Brain pericyte (primary cell): ENCODE results near the gene LRP1B.
"Not testable (repeated sequence)": the region's sequence is repeated elsewhere in the genome, so short reads cannot be mapped to it uniquely, and the experiment has no call there.

Experiments
- DNase-seq: peaks from one replicate; pipeline ENCODE4 v3.0.0-alpha.2; 2012; ENCODE audit warnings: low read depth, low spot score

Gene LRP1B

DNA sequence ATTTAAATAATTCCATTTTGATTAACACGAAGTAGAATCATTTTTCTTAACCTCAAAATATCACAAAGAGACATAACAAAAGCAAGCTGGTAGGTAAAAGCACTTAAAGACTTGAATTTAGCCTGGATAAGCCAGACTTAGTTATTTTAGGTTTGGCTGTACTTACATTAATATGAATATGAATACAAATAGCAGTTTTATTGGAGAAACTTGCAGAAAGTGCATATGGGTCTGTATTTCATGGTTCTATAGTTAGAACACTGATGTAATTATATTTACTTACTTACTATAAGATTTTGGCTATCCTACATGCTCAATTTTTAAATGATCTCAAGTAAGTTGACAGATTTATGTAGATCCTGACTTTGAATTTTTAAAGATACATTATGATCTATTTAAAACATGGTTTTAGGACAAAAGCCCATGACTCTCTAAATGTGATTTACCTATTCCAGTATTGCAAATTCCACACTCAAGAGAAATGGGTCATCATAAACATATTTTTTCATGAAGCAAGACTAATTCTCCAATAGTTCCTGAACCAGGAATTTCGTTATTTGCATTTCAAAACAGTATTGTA lies 1775.2 kb downstream of the LRP1B start:
- no peak for DNase-seq

DNA sequence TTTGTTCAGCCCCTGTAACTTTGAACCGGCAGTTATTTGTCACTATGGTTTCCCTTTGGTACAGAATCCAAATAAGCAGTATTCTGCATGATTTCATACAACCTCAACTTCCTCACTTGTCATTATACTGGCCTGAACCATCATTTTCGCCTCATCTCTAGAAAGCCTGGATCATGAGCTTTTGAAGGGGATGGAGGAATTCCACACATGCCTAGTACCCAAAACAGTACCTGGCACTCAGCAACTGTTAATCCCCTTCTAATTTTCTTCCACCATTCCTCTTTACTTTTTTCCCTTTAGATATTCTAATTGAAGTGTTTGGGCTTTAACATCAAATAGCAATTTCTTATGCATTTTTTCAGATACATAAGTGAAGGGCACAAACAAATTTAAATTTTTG lies 1776.3 kb downstream of the LRP1B start:
- DNase-seq: no peak

DNA sequence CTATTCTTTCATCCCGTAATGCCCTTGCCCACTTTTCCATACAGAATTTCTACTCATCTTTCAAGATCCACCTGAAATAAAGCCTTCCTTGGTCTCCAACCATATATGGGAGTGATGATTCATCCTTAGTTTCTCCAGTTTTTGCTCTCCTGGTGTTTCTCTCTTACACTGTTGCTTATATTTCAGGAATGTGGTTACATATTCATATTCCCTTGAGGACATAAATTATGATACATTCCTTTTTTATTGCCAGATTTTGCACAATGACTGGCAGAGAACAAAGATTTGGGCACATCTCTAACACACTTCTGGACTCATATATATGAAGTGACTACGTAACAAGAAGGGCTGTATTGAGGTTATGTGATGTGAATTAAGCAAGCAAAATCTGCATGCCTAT lies 1777.3 kb downstream of the LRP1B start:
- no peak for DNase-seq

DNA sequence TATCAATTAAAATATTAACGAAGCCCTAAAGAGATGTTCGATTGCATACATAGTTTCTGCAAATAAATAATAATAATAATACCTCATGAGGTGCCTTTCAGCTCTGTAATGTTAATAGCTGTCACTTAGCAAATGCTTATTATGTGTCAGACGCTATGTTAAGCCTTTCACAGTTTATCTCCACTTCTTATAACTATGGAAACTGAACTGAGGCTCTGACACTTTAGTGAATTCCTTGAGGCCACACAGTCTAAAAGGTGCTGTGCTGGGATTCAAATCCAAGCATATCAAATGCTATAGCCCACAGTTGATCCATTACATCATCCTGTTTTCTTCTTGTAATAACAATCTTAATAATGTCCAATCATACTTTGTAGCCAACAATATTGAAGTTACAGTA lies 1779.1 kb downstream of the LRP1B start:
- no peak for DNase-seq

DNA sequence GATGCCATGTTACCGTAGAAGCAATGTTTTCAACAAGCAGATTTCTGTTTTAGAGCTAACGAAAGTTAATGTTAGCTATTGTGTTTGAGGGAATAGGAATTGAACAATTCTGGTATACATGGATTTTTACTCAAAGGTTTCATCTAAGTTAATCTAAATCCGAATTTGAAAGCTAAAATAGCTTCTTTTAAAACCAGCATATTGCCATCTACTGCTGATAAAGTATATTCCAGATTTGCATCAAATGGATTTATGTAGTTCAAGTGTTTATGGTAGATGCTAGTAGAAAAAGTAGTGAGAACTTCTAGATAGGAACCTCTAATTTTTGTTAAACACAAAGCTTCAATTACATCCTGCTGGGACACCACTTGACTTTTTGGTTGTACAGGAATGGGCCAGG lies 1781.1 kb downstream of the LRP1B start:
- DNase-seq: no peak

DNA sequence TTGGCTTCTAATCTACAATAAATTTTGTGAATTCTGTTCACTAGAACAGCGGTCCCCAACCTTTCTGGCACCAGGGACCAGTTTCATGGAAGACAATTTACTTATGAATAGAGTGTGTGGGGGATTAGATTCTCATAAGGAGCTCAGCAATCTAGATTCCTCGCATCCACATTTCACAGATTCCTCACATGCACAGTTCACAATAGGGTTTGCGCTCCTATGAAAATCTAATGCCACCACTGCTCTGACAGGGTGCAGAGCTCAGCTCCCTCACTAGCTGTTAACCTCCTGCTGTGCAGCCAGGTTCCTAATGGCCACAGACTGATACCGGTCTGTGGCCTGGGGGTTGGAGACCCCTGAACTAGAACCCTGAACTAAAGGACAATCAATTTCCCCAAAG lies 1782.0 kb downstream of the LRP1B start:
- no peak for DNase-seq

DNA sequence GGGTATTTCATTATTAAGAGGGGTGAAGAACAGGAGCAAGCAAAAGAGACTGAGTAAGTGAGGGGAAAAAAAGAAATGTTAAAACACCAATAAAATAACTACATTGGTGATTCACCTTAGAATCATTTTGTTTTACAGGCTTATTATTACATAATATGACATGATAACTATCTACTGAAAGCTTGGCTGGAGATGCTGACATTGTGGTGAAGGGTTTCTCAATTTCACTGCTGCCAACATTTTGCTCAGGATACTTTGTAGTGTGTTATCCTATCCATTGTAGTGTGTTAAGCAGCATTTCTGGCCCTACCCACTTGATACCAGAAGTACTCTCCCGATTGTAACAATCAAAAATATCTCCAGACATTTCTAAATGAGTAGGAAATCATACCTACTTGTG lies 1786.0 kb downstream of the LRP1B start:
- DNase-seq: no peak

DNA sequence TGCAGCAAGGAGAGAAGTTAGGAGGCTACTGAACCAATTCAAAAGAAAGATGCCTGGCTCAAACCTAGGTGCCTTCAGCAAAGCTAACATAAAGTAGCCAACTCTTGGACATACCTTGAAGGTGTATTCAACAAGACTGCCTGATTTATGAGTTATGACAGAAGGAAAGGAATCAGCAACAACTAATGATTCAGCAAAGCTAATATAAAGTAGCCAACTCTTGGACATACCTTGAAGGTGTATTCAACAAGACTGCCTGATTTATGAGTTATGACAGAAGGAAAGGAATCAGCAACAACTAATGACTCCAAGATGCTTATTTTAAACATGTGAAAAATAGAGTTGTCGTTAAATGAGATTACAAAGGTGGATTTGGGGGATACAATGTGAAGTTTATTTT lies 1786.5 kb downstream of the LRP1B start:
- DNase-seq: not testable (repeated sequence)

DNA sequence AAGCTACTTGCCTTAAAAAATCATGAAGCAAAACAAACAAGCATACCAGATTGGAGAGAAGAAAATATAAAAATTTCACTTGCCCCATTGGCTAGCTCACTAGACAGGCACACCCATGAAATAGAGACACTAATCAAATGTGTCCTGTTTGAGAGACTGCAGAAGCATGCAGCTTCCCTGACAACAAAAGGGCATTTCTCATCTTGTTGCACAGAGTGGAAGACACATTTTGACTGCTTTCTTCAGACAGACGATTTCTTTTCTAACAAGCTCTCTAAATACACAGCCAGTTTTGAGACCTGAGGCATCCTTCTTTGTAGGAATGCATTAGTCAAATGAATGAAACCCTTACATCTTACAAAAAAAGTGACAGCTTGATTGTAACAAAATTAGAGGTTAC lies 1792.0 kb downstream of the LRP1B start:
- DNase-seq: no peak

DNA sequence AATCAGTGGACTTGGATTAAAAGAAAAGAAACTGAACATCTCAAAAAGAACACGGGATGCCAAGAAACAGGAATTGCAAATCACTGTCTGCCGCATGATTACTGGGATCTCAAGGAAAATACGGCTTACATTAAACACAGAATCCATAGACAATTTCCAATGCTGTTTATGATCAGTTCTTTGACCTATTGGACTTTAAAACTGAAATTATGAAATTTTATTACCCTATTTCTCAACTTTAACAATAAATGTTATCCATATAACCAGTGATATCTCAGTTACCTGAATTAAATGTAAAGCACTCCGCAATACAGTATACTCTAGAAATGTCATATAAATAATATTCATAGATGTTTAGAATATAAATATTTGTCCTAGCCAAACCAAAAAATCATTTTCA lies 1793.8 kb downstream of the LRP1B start:
- DNase-seq: no peak

DNA sequence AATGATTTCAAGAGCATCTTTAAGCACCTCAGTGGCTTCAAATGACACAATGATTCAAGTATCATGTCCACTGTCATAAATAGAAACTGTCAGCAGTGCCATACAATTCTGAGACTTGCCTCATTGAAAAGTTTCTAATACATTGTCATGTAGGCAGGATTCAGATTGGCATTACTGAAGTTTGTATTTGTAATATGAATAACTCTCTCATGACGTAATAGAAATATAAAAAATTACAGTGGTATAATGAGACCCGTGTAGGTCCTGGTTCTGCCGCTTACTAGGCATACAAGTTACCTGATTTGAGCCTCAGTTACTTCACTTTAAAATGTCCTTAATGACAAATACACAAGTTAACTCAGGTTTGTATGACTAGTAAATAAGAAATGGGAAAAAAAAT lies 1814.5 kb downstream of the LRP1B start:
- DNase-seq: no peak

DNA sequence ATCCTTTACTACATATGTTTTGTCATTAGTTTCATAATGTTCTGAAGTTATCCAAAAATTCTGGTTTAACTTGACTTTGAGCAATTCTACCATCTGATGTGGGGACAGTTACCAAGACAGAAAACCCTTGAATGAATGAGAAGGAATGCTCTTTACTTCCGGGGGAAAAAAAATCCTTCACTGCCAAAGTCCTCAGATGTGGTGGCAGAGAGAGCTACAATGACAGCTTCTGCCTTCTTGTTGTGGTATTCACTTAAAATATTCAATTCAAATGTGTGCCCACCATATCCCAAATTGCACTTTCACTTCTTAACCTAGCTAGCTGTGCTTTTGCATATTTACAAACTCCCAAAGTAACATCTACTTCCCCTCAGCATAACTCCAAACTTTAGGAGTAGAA lies 1818.9 kb downstream of the LRP1B start:
- DNase-seq: no peak

DNA sequence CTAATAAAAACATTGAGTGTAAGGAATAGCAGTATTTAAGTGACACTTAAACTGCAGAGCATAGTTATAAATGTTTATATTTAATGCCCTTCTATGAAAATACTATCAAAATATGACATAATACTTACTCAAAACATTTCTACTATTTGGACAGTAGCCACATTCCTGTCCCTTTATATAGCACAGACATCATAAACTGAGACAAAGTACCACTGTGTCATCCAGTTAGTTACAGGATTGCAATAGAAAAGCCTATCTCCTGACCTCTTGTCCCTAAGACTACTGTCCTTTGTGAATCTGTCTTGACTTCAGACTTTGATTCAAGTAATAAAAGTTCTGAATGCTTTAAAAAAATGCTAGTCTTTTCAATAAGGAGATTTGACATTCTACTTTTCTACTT lies 1822.1 kb downstream of the LRP1B start:
- DNase-seq: no peak

DNA sequence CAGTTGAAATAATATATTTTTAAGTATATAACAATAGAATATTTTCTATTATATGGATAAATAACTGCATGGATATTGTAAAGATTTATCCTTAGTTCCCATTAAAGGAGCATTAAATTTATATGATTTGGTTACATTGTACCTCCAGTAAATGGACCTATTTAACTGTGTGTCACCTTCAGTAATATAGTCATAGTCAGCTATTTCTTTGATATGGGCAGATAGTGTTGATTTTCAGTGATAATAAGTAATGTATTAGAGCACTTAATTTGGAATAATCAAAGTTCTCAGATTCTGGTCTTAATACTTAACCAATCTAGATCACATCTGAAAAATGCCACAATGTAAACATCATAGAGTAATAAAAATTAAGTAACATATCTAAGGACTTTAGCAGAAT lies 1823.3 kb downstream of the LRP1B start:
- no peak for DNase-seq

DNA sequence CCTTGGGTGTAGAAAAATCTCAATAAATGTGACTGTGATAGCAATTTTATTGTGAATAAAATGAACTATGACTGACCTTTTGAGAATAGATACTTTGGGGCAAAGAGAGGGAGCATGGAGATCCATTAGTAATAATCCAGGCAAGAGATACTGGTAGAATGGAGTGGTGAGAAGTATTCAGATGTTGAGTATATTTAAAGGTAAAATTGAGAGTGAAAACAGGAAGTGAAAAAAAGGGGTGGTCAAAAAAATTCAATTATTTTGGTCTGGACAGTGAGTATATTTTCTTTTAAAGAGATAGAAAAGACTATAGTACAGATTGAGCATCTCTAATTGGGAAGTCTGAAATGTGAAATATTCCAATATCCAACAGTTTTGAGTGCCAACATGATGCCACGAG lies 1835.0 kb downstream of the LRP1B start:
- DNase-seq: no peak

DNA sequence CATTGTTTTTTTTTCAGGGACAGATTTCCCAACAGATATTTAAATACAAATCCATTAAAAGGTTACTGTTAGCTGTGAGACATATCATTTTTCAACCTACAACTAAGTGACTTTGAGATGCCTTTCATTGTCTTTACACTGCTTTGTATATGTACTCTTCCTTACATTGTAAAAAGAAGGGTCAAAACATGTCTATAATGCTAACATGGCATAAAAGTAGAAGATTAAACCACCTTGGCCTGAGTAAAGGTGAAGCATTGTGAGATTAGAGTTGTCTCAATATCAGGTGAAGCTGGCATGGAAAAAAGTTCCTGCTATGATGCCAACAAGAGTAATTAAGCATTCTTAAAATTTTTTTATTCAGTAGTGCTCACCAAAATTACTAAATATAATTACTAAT lies 1842.1 kb downstream of the LRP1B start:
- no peak for DNase-seq

DNA sequence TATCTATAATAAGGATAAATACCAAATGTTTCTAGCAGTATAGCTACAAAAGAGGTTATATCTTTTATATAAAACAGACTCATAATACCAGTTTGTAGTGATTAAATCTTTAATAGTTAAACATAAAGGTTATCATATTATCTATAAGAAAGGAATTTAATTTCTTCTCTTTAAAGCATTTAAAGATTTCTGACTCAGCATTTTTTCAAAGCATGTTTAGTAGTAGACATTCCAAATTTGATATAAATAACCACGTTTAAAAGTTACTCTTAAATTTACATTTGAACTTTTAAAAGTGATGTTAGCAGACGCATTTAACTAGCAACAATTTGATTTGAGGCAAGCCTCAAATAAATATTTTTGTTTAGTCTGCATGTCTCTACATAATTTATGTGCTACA lies 1842.6 kb downstream of the LRP1B start:
- DNase-seq: no peak

DNA sequence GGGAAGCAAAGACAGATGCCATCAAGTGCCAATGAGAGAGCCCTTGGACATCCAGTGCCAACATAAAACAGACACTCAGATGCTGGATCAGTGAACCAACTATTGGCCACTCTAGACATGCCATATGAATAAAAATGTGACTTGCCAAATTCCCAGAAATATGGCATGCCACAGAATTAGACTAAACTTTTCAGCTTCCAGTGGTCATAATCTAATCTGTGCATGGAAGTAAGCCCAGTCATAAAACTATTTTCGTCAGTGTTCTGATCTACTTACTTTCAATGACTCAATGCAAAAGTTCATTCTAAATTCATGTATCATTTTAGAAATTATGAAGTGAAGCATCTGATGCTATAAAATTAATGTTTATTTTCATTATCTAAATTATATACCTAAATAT lies 1844.4 kb downstream of the LRP1B start:
- no peak for DNase-seq

DNA sequence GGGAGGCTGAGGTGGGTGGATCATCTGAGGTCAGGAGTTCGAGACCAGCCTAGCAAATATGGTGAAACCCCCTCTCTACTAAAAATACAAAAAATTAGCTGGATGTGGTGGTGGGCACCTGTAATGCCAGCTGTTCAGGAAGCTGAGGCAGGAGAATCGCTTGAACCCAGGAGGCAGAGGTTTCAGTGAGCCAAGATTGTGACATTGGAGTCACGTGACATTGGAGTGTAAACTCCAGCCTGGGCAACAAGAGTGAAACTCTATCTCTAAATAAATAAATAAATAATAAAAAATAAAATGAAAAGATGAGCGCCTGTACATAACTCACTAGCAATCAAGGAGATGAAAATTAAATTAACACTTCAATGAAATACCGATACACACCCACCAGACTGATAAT lies 1853.5 kb downstream of the LRP1B start:
- not testable (repeated sequence) for DNase-seq

DNA sequence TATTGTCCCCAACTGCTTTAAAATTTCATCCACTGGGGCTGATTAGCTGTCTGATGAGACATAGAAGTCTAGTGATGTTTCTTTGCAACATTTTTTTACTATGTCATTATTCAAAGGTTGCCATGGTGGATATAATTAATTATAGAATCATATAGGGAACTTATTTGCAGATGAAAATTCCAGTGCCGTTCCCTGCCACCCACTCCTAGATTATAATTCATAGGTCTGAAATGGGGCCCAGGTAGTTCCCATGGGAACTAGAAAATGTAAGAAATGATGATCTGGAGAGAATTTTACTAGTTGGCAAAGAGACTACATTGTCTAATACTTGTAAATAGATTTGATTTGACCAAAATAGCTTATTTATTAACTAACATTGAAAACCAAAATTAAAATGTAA lies 1854.2 kb downstream of the LRP1B start:
- DNase-seq: no peak

DNA sequence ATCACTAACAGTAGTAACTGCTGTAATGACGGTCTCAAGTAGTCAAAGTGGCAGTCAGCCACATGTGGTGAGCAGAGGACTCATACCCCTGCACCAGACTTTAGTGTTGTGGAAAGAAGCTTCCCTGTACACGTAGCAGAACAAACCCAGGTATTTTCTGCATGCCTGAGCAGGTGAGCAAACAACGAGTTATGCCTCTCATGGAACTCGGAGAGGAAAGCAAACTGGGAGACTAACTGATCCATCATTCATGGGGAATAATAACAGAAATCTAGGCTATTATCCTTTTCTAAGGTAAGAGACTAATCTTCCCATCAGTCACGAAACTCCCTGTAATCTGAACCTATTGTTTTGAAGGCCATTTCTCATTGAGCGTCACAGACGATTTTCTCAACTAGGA lies 1855.4 kb downstream of the LRP1B start:
- DNase-seq: no peak

DNA sequence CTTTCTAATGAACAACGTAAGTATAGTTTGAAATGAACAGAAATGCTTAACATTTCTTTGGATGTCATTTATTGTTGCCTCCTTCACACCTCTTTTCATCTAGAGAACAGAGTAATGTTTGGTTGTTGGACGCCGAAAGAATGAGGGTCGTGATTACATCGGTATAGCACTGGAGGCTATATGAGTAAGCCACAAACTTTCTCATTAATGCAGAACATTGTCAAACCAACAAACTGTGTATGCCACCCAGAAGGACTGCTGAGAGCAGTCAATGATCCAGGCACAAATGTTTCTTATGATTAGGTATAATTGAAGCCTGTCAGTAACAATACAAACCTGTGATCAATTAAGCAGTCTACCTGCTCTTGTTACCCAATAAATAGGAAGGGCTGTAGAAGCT lies 1855.9 kb downstream of the LRP1B start:
- DNase-seq: no peak

DNA sequence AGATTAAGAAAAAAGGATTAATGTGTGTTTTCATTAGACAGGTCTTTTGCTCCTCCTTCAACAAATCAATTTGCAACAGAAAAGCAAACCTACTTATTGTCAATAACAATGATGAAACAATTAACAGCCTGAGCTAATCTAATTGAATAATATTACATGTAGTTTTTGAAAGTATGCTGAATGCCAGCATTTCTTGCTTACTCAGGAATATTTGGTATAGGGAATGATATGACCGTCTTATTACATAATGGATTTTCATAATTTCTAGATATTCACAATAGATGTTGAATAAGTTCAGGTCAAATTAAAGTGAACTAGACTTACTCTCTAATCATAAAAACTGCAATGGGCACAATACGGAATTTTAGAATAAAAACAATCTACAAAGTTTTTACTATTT lies 1856.9 kb downstream of the LRP1B start:
- DNase-seq: no peak

DNA sequence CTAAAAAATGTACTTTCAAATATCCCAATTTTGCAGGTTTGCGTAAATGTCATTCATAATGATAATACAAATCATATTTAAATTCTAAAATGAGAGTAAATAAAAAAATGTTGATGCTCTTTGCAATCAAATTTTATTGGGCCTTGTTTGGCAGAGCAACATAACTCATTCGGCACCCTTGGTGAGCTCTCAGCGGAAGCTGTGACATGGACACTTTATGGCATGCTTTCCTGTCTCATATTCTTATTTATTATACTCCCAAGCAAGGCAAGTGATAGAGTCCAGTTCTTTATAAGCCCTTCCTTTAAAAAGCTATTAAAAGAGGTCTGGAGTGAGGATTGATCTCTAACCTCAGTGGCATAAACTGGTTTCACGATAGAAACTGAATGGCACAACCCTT lies 1857.4 kb downstream of the LRP1B start:
- DNase-seq: no peak

DNA sequence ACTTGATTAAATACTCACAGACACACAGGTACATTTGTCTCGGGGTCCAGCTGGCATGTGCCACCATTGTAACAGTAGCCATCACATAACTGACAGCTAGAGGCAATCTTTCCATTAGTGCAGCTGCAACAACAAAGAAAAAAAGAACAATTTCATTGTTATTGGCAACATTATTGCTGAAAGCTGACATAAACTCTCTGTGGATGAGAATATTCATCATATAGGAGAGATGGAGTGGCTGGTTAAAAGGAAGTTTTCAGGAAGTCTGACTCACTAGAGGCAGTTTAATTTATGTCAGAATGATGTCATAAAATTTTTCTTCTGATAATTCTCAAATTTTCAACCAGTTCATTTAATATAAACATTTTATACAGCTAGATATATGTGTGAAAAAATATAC lies 1860.6 kb downstream of the LRP1B start:
- no peak for DNase-seq
